ENCODE measurements around the gene CLPSL2.

The CLPSL2 gene

DNA sequence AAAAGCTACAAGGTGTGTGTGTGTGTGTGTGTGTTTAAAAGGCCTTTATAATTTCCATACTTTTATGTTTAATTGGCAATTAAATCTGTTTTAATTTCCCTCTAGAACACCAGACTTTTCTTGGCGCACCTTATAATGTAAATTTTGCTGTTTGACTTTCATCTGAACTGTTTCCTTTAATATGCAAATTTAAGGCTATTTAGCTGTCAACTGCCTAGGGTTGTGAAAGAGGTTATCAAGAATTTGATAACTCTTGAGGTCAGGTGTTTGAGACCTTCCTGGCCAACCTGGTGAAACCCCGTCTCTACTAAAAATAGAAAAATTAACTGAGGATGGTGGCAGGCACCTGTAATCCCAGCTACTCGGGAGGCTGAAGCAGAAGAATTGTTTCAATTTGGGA is 24.8 kb downstream of the CLPSL2 start:
- no peak for DNase-seq (ENCODE audit: extremely low spot score)
- POLR2A ChIA-PET: no interaction called here
- TF ChIP-seq L3MBTL2 (conservative IDR thresholded peaks at IDR 0.05) (no peak), PKNOX1 (IDR thresholded peaks at IDR 0.05) (no peak), SP1 (IDR thresholded peaks at IDR 0.05) (no peak), FOXM1 (IDR thresholded peaks at IDR 0.05; ENCODE audit: borderline replicate concordance) (no peak), BHLHE40 (IDR thresholded peaks at IDR 0.05; ENCODE audit: borderline replicate concordance) (no peak), CTBP1 (IDR thresholded peaks at IDR 0.05; ENCODE audit: borderline replicate concordance) (no peak), SUZ12 (IDR thresholded peaks at IDR 0.05) (no peak), LEF1 (IDR thresholded peaks at IDR 0.05; ENCODE audit: borderline replicate concordance) (no peak), HDGF (IDR thresholded peaks at IDR 0.05; ENCODE audit: borderline replicate concordance) (no peak), FOXK2 (IDR thresholded peaks at IDR 0.05) (no peak), ARNT (IDR thresholded peaks at IDR 0.05) (no peak), TARDBP (IDR thresholded peaks at IDR 0.05) (no peak), FOXA1 (IDR thresholded peaks at IDR 0.05) (no peak)
- CTCF ChIA-PET: no interaction called here

GRCh38 chr6:35804996-35805736 is 28.8 kb downstream of the CLPSL2 start, which contains the start of gene LHFPL5:
Gene LHFPL5, plus strand, starts transcription at chr6:35805352. Its CDS starts 319 bp downstream, at chr6:35805671.
- CTCF ChIA-PET: interaction anchor here (0.5 kb wide), 1 partner anchor 37 kb away, joined by 6 read pairs; no protein-coding TSS in a partner anchor
- POLR2A ChIA-PET: interaction anchor here (1.2 kb wide), 1 partner anchor 11 kb away, joined by 4 read pairs; no protein-coding TSS in a partner anchor
- TF ChIP-seq HDGF (IDR thresholded peaks at IDR 0.05; ENCODE audit: borderline replicate concordance) (no peak), L3MBTL2 (conservative IDR thresholded peaks at IDR 0.05) (no peak), BHLHE40 (IDR thresholded peaks at IDR 0.05; ENCODE audit: borderline replicate concordance) (no peak), LEF1 (IDR thresholded peaks at IDR 0.05; ENCODE audit: borderline replicate concordance) (no peak), NFRKB (IDR thresholded peaks at IDR 0.05) (no peak), TARDBP (IDR thresholded peaks at IDR 0.05) (no peak), FOXM1 (IDR thresholded peaks at IDR 0.05; ENCODE audit: borderline replicate concordance) (no peak), PKNOX1 (IDR thresholded peaks at IDR 0.05) (no peak), ARNT (IDR thresholded peaks at IDR 0.05) (no peak), ELF4 (IDR thresholded peaks at IDR 0.05) (no peak), SUZ12 (IDR thresholded peaks at IDR 0.05) (no peak), ZNF384 (IDR thresholded peaks at IDR 0.05) (no peak), FOXK2 (IDR thresholded peaks at IDR 0.05) (no peak), SP1 (IDR thresholded peaks at IDR 0.05) (no peak), FOXA1 (IDR thresholded peaks at IDR 0.05) (no peak), CTBP1 (IDR thresholded peaks at IDR 0.05; ENCODE audit: borderline replicate concordance) (no peak)
- peak; percentile 92 for DNase-seq (ENCODE audit: extremely low spot score)

- POLR2A ChIA-PET: no interaction called here
- CTCF ChIA-PET: no interaction called here
- no peak for DNase-seq (ENCODE audit: extremely low spot score)
- no peak for TF ChIP-seq SUZ12 (IDR thresholded peaks at IDR 0.05)
- no peak for TF ChIP-seq ELF4 (IDR thresholded peaks at IDR 0.05)
- TF ChIP-seq FOXK2 (IDR thresholded peaks at IDR 0.05): no peak
- TF ChIP-seq L3MBTL2 (conservative IDR thresholded peaks at IDR 0.05): no peak
- no peak for TF ChIP-seq SP1 (IDR thresholded peaks at IDR 0.05)
- TF ChIP-seq BHLHE40 (IDR thresholded peaks at IDR 0.05; ENCODE audit: borderline replicate concordance): no peak
- TF ChIP-seq ZNF384 (IDR thresholded peaks at IDR 0.05): no peak
- TF ChIP-seq LEF1 (IDR thresholded peaks at IDR 0.05; ENCODE audit: borderline replicate concordance): no peak
- no peak for TF ChIP-seq PKNOX1 (IDR thresholded peaks at IDR 0.05)
- no peak for TF ChIP-seq FOXA1 (IDR thresholded peaks at IDR 0.05)
- TF ChIP-seq NFRKB (IDR thresholded peaks at IDR 0.05): no peak
- TF ChIP-seq FOXM1 (IDR thresholded peaks at IDR 0.05; ENCODE audit: borderline replicate concordance): no peak
- TF ChIP-seq ARNT (IDR thresholded peaks at IDR 0.05): no peak
- no peak for TF ChIP-seq HDGF (IDR thresholded peaks at IDR 0.05; ENCODE audit: borderline replicate concordance)
- no peak for TF ChIP-seq TARDBP (IDR thresholded peaks at IDR 0.05)
- no peak for TF ChIP-seq CTBP1 (IDR thresholded peaks at IDR 0.05; ENCODE audit: borderline replicate concordance)
Measured at GRCh38 chr6:35808688-35809087, 32.3 kb downstream of the CLPSL2 start.

DNA sequence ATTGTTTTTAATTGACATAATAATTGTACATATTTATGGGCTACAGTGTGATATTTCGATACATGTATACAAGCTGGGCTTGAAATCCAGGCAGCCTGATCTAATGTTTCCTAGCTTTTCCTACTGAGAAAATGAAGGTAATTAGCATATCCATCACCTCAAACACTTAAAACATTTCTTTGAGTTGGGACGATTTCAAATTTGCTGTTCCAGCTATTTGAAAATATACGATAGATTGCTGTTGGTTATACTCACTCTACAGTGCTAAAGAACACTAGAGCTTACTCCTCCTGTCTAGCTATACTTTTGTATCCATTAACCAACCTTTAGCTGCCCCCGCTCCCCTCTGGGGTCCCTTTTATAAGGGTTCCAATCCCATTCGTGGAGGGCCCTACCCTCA is 33.4 kb downstream of the CLPSL2 start:
- CTCF ChIA-PET: no interaction called here
- DNase-seq (ENCODE audit: extremely low spot score): no peak
- no peak for TF ChIP-seq PKNOX1 (IDR thresholded peaks at IDR 0.05)
- no peak for TF ChIP-seq FOXA1 (IDR thresholded peaks at IDR 0.05)
- TF ChIP-seq ELF4 (IDR thresholded peaks at IDR 0.05): no peak
- TF ChIP-seq SUZ12 (IDR thresholded peaks at IDR 0.05): no peak
- POLR2A ChIA-PET: no interaction called here

DNA sequence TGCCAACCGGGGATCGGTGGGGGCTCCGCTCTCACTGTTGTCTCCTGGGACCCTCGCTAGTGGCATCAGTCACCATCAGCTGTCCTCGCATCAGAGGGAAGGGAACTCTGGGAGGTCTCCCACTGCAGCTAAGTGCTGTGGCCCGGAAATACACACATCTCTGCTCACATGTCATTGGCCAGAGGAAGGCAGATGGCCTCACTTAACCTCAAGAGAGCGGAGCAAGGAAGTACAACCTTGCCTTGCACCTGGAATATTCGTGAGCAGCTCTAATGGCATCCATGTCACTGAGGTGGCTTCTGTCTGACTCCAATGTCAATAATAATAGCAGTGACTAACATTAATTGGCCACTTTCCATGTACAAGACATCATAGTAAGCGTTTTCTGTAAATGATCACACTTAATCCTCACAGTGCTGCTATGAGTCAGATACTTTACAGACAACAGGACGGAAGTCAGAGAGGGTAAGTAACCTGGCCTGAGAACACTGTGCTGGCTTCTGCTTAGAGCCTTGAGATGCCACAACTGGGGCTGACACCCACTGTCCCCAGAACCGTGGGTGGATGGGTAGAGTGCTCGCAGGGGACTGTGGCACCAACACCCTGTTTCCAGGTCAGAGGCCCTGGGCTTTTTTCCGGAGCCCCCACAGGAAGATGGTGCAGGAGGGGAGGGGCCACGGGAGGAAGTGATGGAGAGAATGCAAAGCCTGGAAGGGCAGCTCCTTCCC is 34.7 kb downstream of the CLPSL2 start:
- ChIA-PET CTCF (no interaction called here), POLR2A (no interaction called here)
- TF ChIP-seq L3MBTL2 (conservative IDR thresholded peaks at IDR 0.05): no peak
- TF ChIP-seq FOXA1 (IDR thresholded peaks at IDR 0.05): no peak
- TF ChIP-seq PKNOX1 (IDR thresholded peaks at IDR 0.05): no peak
- no peak for TF ChIP-seq LEF1 (IDR thresholded peaks at IDR 0.05; ENCODE audit: borderline replicate concordance)
- TF ChIP-seq FOXM1 (IDR thresholded peaks at IDR 0.05; ENCODE audit: borderline replicate concordance): no peak
- no peak for TF ChIP-seq TARDBP (IDR thresholded peaks at IDR 0.05)
- no peak for TF ChIP-seq ARNT (IDR thresholded peaks at IDR 0.05)
- no peak for TF ChIP-seq HDGF (IDR thresholded peaks at IDR 0.05; ENCODE audit: borderline replicate concordance)
- TF ChIP-seq NFRKB (IDR thresholded peaks at IDR 0.05): no peak
- TF ChIP-seq FOXK2 (IDR thresholded peaks at IDR 0.05): no peak
- no peak for TF ChIP-seq BHLHE40 (IDR thresholded peaks at IDR 0.05; ENCODE audit: borderline replicate concordance)
- TF ChIP-seq SP1 (IDR thresholded peaks at IDR 0.05): no peak
- TF ChIP-seq ZNF384 (IDR thresholded peaks at IDR 0.05): no peak
- no peak for TF ChIP-seq SUZ12 (IDR thresholded peaks at IDR 0.05)
- TF ChIP-seq CTBP1 (IDR thresholded peaks at IDR 0.05; ENCODE audit: borderline replicate concordance): no peak
- TF ChIP-seq ELF4 (IDR thresholded peaks at IDR 0.05): no peak
- DNase-seq (ENCODE audit: extremely low spot score): no peak

All from HEK293T (cell line).